NCI-H226 (cell line): ENCODE results near the gene ZG16.

ENCODE experiments used
- DNase-seq: peaks from one replicate; pipeline ENCODE4 v3.0.0-alpha.2; 2015

The ZG16 gene

GRCh38 chr16:29810699-29811169 is 32.7 kb downstream of the ZG16 start:
- no peak for DNase-seq

DNA sequence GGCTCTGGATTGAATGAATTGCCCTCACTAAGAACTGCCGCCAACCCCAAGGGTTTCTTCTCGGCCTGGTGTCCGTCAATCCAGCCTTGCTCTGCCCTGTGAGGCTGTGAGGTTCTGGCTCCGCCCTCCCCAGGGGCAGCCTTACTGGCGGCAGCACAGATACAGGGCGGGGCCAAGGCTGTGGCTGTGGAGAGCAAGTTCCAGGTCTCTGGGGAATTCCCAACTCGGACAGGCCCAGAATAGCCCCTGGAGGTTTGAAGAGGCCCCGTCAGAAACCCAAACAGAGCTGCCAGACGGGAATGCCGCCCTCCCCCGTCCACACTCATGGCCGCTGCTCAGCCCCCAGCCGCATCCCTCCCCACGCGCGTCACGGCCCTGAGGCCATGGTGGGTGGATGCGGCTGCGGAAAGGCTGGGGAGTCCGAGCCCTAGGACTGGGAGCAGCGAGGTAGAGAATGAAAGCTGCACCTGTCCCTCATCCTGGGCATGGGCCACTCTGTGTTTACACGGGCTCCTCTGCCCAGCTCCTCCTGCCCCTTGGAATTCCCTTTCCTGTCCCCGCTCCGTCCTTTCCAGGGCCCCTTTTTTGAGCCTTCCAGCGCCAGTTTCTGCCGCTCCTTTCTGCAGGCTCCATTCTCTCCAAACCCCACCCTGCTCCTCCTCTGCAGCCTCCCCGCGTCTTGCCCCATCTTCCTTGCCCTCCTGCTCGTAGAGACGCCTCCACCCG is 33.3 kb downstream of the ZG16 start:
- DNase-seq: peak; percentile 97

DNA sequence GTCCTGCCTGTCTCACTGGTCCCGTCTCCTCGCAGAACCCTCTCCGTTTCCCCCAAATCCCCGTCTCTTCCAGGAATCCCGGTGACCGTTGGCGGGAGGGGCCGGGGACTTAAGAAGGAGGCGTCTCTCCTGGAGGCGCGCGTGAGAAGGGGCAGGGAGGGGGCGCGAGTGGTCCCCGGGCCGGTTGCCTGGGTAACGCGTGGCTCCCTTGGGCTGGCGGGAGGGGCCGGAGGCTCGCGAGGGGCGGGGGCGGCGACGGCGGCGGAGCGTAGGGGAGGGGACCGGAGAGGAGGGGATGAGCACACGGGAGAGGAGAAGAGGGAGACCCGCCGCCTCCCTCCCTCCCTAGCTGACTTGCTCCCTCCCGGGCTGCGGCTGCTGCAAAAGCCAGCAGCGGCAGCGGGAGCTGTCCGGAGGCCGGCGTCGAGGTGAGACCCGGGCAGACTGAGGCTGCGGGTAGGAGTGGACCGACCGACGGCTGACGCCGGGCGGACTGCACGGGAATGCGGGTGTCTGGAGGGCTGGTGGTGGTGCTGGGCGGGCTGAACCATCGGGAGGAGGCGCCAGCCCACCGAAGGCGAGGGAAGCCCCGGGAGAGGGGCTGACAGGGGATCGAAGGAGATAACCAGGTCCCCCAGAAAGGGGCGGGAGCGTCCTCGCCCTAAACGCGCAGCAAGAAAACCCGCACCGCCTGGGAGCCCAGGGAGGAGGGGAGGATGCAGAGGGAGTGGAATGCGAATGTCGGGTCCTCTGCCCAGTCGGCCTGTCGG is 34.0 kb downstream of the ZG16 start, which contains the start of gene PRRT2:
Gene PRRT2 (plus strand): TSS at position 298 of the 770 bp plus-strand sequence. CDS start 862 bp downstream, outside the sequence.
- DNase-seq: no peak

GRCh38 chr16:29812754-29813643 is 34.9 kb downstream of the ZG16 start:
- DNase-seq: no peak

GRCh38 chr16:29813644-29814562 is 35.8 kb downstream of the ZG16 start:
- DNase-seq: no peak

- no peak for DNase-seq
These were observed 36.5 kb downstream of the ZG16 start for GRCh38 chr16:29814592-29814991.

DNA sequence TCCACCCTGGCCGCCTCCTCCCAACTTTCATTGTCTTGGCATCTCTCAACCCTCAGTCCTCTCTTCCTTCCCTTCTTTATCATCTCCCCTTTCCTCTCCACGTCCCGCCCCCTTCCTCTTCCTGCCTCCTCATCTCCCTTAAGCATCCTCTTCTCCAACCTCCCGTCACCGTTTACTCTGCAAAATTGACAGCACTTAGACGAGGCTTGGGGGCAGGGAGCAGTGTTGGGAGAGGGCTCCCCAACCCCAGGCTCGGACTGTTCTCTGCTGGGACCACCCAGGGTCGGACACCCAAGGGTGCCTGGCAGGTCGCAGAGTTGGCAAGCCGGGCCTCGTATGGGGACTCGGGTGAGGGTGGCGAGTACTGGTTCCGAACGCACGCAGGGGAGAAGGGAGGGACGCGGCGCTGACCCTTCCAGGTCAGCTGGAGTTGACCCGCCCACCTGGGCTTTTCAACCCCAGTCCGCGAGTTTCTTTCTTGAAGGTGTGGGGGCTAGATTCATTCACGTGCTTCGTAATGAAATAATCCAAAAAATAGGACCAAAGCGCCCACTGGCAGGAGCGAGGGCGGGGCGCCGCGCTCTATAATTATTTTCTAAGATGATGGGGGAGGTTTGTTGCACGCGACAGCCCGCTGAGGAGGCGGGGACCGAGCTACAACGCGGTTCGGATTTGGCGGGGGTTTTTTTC is 37.1 kb downstream of the ZG16 start:
- no peak for DNase-seq

DNA sequence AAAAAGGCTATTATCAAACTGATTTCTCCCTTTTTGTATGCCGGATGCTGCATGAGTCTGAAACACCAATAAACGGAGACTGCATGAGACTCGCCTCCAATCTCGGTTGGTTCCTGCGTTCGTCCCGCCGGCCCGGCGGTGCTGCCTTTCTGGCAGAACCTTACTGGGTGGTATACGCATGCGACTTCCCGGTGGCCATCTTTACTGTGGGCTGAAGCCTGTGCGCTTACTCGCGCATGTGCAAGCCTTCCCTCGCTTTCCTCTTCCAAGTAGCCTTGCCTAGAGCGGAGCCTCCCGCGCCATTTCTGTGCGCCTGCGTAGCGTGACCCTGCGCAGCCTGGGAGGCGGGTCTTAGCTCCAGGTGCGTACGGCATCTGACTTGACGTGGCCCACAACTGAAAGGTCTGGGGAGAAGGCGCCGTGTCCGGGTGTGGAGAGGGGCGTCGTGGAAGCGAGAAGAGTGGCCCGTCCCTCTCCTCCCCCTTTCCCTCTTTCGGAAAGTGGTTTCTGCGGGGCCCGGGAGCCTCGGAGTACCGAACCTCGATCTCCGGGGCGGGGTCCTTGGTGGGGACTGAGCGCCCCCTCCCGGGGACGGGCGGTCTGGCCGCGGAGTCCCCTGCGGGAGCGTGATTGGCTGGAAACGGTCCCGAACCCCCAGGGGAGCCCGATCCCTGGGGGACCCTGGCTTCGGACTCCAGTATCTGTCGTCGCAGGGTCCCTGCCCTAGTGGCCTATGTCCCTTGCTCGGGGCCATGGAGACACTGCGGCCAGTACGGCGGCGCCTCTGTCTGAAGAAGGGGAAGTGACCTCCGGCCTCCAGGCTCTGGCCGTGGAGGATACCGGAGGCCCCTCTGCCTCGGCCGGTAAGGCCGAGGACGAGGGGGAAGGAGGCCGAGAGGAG is 38.0 kb downstream of the ZG16 start, which contains the start of gene PAGR1:
Gene PAGR1 (plus strand): TSS at position 360 of the 901 bp plus-strand sequence. CDS start 374 bp downstream, at position 734.
- peak; percentile 98 for DNase-seq

DNA sequence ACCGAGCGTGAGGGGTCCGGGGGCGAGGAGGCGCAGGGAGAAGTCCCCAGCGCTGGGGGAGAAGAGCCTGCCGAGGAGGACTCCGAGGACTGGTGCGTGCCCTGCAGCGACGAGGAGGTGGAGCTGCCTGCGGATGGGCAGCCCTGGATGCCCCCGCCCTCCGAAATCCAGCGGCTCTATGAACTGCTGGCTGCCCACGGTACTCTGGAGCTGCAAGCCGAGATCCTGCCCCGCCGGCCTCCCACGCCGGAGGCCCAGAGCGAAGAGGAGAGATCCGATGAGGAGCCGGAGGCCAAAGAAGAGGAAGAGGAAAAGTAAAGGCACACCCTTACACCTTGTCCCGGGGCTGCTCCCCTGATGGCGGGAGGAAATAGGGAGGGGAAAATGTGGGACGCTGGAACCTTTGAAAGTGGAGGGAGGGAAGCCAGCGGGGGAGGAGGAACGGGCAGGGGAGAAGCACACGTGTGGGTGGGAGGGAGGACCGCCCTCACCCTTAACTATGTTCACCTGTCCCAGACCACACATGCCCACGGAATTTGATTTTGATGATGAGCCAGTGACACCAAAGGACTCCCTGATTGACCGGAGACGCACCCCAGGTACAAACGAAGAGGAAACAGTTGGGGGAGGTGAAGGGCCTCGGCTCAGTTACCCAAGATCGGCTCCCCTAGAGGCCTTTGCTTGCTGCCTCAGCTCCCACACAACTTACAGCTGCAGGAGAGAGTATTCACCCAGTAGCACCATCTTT is 38.8 kb downstream of the ZG16 start:
- DNase-seq: peak; percentile 79

DNA sequence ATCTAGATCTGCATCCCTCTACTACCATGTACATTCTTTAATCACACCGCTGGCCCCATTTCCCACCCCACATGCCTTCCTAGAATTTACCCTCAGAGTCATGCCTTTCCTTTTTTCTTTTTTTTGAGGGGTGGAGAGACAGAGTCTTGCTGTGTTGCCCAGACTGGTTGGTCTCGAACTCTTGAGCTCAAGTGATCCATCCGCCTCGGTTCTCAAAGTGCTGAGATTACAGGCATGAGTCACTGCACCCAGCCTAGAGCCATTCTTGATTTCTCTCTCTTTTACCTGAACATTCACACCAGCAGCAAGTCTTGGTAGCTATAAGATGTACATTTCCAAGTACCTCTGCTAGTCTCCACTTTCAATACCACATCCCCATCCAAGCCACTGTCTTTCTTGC is 40.0 kb downstream of the ZG16 start:
- DNase-seq: no peak

DNA sequence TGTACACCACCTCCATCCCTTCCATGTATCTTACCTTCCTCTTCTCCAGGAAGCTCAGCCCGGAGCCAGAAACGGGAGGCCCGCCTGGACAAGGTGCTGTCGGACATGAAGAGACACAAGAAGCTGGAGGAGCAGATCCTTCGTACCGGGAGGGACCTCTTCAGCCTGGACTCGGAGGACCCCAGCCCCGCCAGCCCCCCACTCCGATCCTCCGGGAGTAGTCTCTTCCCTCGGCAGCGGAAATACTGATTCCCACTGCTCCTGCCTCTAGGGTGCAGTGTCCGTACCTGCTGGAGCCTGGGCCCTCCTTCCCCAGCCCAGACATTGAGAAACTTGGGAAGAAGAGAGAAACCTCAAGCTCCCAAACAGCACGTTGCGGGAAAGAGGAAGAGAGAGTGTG is 41.5 kb downstream of the ZG16 start:
- no peak for DNase-seq

GRCh38 chr16:29820271-29820701 is 42.2 kb downstream of the ZG16 start, which contains the start of gene MVP:
TSS of gene MVP (plus strand) at chr16:29820462. CDS start at chr16:29830550, 10,088 bp downstream.
- peak; percentile 71 for DNase-seq

DNA sequence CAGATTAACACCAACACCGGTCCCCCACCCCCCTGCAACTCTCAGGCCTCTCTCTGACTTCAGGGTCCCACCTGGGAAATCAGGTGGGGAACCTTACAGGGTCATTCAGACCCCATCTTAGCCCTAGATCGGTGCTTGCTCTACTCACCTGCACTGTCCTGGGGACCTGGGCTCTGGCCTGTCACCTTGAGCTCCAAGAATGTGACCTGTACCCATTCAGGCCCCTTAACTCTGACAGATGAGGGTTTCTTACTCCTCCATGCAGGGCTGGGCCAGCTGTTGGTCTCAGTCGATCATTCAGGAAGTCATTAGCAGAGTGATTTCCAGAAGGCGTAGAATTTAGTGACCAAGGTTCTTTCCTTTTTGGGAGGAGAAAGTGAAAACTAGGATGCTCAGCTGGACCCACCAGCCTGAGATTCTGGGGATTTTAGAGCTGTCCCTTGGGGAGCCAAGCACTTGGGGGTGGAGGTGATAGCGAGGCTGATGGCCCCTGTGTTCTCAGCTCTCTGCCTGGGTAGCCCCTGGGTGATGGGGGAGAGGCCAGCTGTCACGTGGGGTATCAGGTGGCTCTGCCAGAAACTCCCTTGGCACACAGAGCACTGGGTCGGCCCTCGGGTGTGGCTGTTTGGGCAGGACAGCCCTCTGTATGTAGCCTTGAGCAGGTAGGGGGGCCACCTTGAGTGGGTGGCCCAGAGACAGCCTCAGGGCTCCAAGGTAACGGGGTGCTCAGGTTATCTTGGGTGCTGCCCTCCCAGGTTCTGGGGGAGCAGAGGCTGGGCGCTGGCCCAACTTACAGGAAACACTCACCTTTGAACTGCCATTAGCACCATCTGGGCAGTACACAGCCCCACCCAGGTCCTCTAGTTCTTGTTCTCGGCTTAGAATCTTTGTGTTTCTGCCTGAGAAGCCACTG is 42.9 kb downstream of the ZG16 start:
- DNase-seq: peak; percentile 68

DNA sequence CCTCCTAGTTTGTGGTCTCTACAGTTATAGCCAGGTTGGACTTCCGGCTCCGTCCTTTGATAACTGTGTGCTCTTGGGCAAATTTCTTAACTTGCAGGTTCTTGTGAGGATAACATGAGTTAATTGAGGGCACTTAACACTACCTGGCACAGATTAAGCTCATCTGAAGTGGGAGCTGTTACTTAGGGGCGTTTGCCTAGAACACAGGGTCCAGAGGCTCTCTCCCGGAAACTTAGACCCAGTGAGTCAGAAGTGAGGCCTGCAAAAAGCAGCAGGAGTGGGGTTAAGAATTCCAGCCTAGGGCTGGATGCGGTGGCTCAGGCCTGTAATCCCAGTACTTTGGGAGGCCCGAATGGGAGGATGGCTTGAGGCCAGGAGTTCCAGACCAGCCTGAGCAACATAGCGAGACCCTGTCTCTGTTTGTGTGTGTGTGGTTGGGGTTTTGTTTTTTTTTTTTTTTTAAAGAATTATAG is 43.6 kb downstream of the ZG16 start:
- peak; percentile 93 for DNase-seq

DNA sequence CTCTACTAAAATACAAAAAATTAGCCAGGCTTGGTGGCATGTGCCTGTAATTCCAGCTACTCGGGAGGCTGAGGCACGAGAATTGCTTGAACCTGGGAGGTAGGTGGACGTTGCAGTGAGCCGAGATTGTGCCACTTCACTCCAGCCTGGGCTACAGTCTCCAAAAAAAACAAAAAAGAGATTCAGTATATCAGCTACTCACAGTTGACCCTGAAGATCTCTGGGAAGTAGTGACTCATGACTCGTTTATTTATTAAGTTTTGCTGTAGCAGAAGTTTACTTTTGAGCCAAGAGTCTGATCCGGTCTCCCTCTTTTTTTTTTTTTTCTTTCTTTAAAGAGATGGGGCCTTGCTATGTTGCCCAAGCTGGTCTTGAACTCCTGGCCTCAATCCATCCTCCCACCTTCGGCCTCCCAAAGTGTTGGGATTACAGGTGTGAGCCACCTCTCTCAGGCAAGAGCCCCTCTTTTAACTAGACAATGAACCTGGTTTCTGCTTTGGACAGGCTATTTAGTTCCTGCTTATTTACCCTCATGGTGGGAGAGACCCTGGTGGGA is 46.6 kb downstream of the ZG16 start:
- DNase-seq: peak; percentile 67

GRCh38 chr16:29825145-29826044 is 47.3 kb downstream of the ZG16 start:
- DNase-seq: peak; percentile 59
